22Rv1 (cell line): ENCODE measurements around the gene MPDZ.

Experiments
- ZFX ChIP-seq: fragments of 450-650 bp; IDR thresholded peaks from 2 replicates; pipeline ENCODE4 v1.6.1; 2017; ENCODE audit warnings: antibody characterized with exemption, borderline replicate concordance
- TF ChIP-seq, protein P1 (sequence below): fragments of 450-650 bp; IDR thresholded peaks from 2 replicates; pipeline ENCODE4 v1.5.1; 2017; ENCODE audit warnings: mild to moderate bottlenecking

DNA sequence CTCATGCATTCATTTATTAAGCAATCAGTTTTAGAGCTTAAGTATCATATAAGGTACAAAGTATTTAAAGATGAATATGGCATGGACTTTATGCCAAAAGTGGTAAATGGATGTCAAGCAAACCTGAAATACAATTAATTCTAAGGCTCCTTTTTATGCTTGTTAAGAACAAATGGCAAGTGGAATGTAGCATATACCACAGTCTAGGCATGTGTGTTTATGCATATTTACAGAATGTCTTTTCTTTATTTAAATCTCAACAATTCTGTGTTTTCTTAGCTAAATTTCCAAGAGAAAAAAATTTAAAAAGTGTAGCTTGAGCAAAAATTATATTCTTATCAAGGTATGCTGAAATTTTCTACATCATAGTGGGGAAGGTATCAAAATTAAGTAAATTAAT, 39.8 kb downstream of the MPDZ start:
- TF ChIP-seq, protein P1, sequence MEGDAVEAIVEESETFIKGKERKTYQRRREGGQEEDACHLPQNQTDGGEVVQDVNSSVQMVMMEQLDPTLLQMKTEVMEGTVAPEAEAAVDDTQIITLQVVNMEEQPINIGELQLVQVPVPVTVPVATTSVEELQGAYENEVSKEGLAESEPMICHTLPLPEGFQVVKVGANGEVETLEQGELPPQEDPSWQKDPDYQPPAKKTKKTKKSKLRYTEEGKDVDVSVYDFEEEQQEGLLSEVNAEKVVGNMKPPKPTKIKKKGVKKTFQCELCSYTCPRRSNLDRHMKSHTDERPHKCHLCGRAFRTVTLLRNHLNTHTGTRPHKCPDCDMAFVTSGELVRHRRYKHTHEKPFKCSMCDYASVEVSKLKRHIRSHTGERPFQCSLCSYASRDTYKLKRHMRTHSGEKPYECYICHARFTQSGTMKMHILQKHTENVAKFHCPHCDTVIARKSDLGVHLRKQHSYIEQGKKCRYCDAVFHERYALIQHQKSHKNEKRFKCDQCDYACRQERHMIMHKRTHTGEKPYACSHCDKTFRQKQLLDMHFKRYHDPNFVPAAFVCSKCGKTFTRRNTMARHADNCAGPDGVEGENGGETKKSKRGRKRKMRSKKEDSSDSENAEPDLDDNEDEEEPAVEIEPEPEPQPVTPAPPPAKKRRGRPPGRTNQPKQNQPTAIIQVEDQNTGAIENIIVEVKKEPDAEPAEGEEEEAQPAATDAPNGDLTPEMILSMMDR: no peak
- no peak for TF ChIP-seq ZFX
